Panc1 (cell line): ENCODE data around the gene HLA-DOA. TPM values are rescaled to one million over a fixed set of nuclear protein-coding genes. Genes with fewer than 3 reads are reported as not detected.

ENCODE experiments used
- ATAC-seq: fragments of 200-7000 bp; cut with Tn5 transposase; 2 replicates; pipeline ENCODE4 v1.9.1; 2020; ENCODE audit warnings: mild to moderate bottlenecking, moderate library complexity
- BruUV-seq: library from RNA; stranded (reverse); fragments of 400-500 nt; replicated peaks from 2 replicates; lab custom pipeline; 2021; lab: Mats Ljungman, UMichigan
- CTCF ChIA-PET: fragments of 300-600 bp; sonication (Branson Sonifier 250); formaldehyde crosslinking; loops from one replicate; lab custom pipeline; 2022; ENCODE audit warnings: antibody characterized with exemption; lab: Charles Lee
- POLR2A ChIA-PET: fragments of 300-600 bp; sonication (Branson Sonifier 250); formaldehyde crosslinking; loops from one replicate; lab custom pipeline; 2022; ENCODE audit warnings: antibody characterized with exemption; lab: Charles Lee
- DNase-seq: peaks from one replicate; pipeline ENCODE4 v3.0.0-alpha.2; 2010; ENCODE audit warnings: low read depth, low spot score
- H3K27ac ChIP-seq: 2 replicates; pipeline ENCODE4 v1.5.1; 2011; ENCODE audit warnings: mild to moderate bottlenecking, low read length, inconsistent platforms
- H3K27me3 ChIP-seq: fragments of 200-500 bp; sonication (Bioruptor generic); 2 replicates; pipeline ENCODE4 v1.6.0; 2014; ENCODE audit warnings: low read length, inconsistent platforms; ENCODE audit not compliant: control insufficient read depth, insufficient read depth
- H3K36me3 ChIP-seq: fragments of 200-500 bp; sonication (Bioruptor generic); 2 replicates; pipeline ENCODE4 v1.5.1; 2014; ENCODE audit warnings: inconsistent platforms, mild to moderate bottlenecking, low read length, moderate library complexity; ENCODE audit not compliant: control insufficient read depth, insufficient read depth
- H3K4me1 ChIP-seq: 2 replicates; pipeline ENCODE4 v1.5.1; 2011; ENCODE audit warnings: inconsistent platforms, mild to moderate bottlenecking, low read length, moderate library complexity; ENCODE audit not compliant: control insufficient read depth, insufficient read depth
- H3K4me3 ChIP-seq, 2 experiments: 2 replicates each; pipeline ENCODE4 v1.5.1; 2011 to 2012; ENCODE audit warnings: low read depth in 2 of 2, low read length in 2 of 2, mild to moderate bottlenecking in 2 of 2, inconsistent platforms in 1 of 2, moderate library complexity in 1 of 2
- H3K9me3 ChIP-seq: fragments of 200-500 bp; sonication (Bioruptor generic); 2 replicates; pipeline ENCODE4 v1.5.1; 2014; ENCODE audit warnings: low read depth, mild to moderate bottlenecking, inconsistent platforms, low read length, moderate library complexity; ENCODE audit not compliant: control insufficient read depth, insufficient read depth
- CTCF ChIP-seq: fragments of 450-650 bp; IDR thresholded peaks from 2 replicates; pipeline ENCODE4 v1.5.1; 2017; ENCODE audit warnings: mild to moderate bottlenecking
- POLR2AphosphoS5 ChIP-seq: IDR thresholded peaks from 2 replicates; pipeline ENCODE4 v1.6.1; 2012; ENCODE audit warnings: mild to moderate bottlenecking, low read depth, low read length, moderate library complexity
- REST ChIP-seq, 2 experiments: IDR thresholded peaks; 2 replicates each; pipeline ENCODE4 v1.6.1; 2011 to 2012; ENCODE audit warnings: low read depth in 2 of 2, control low read depth in 1 of 2, low read length in 1 of 2, mild to moderate bottlenecking in 1 of 2, moderate library complexity in 1 of 2; ENCODE audit not compliant: insufficient read depth in 1 of 2
- SIN3A ChIP-seq: IDR thresholded peaks from 2 replicates; pipeline ENCODE4 v1.6.1; 2012; ENCODE audit warnings: low read depth, mild to moderate bottlenecking, low read length, moderate library complexity, borderline replicate concordance; ENCODE audit not compliant: insufficient read depth
- TCF7L2 ChIP-seq: IDR thresholded peaks from 2 replicates; pipeline ENCODE4 v1.6.1; 2011; ENCODE audit warnings: mild to moderate bottlenecking, low read depth, low read length, inconsistent platforms
- in situ Hi-C: cut with HindIII; loops from 2 replicates; pipeline ENCODE4 v1.10.0; 2016; ENCODE audit warnings: low sequenced_read_pairs, low pct_unique_long_range_greater_than_20kb
- intact Hi-C: fragments of 100-400 bp; cut with micrococcal nuclease; formaldehyde crosslinking; loops from one replicate; pipeline ENCODE4 v1.10.0; 2022; ENCODE audit not compliant: unreplicated experiment
- total RNA-seq: library from RNA; stranded (reverse); gene quantifications from one replicate; pipeline ENCODE4 v1.2.1, GENCODE V29; 2021; ENCODE audit not compliant: unreplicated experiment

Gene HLA-DOA
- total RNA-seq, 1 experiment from 2014 or later: 0.08 TPM

DNA sequence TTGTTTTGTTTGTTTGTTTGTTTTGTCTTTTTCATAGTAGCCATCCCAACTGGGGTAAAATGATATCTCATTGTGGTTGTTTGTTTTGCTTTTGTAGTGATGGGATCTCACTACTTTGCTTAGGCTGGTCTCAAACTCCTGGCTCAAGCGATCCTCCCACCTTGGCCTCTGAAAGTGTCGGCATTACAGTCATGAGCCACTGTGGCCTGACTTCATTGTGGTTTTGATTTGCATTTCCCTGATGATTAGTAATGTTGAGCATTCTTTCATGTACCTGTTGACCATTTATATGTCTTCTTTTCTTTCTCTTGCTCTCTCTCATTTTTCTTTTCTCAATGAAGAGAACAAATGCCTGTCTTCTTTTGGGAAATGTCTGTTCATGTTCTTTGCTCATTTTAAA is 30.8 kb upstream of the HLA-DOA start:
- BruUV-seq: no TSS peak
- H3K4me1 ChIP-seq: no peaks in the 10 kb centered on the region
- no peak overlapping the region for H3K27ac ChIP-seq
- no peaks in the 10 kb centered on the region for H3K9me3 ChIP-seq
- ChIA-PET CTCF (no interaction called here), POLR2A (no interaction called here)
- 0 out of 2 replicates have a peak, but pooled peaks cover 6% of the 10 kb centered on the region for H3K27me3 ChIP-seq
- H3K4me3 ChIP-seq: no peak overlapping the region
- TF ChIP-seq SIN3A (no peak), POLR2AphosphoS5 (no peak), REST (IDR thresholded peaks at IDR 0.05; ENCODE audit: insufficient read depth in 1 of 2, low read depth in 2 of 2, low read length in 1 of 2) (no peak), CTCF (no peak), TCF7L2 (no peak)
- no peaks in the 10 kb centered on the region for H3K36me3 ChIP-seq
- no peak for DNase-seq
- no peak for ATAC-seq
- in situ Hi-C loops (no loop called here), intact Hi-C loops (no loop called here)

DNA sequence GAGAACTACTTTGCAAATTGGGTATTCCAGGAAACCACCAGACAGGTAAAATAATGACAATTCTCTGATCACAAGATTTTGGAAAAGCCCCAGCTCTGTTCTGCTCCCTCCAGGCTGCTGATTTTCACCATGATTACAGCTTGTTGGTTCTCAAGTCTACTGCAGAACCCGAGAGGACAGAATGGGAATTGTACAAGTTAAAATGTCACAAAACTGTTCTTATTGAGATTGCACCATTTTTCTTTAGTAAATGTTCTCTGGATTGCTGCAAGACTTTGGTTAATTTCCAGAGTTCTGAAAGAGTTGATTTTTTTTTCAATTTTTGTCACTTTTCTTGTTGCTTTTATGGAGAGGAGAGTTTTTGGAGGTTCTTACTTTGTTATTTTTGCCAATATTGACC is 27.1 kb upstream of the HLA-DOA start:
- H3K4me1 ChIP-seq: no peaks in the 10 kb centered on the region
- peaks cover 18% of the 10 kb centered on the region for H3K27me3 ChIP-seq
- ChIA-PET POLR2A (interaction anchor here (0.6 kb wide), 1 partner anchor 176 kb away, joined by 4 read pairs; no protein-coding TSS in a partner anchor), CTCF (no interaction called here)
- no peaks in the 10 kb centered on the region for H3K36me3 ChIP-seq
- in situ Hi-C loops: no loop called here
- no TSS peak for BruUV-seq
- intact Hi-C loops: no loop called here
- DNase-seq: no peak
- ATAC-seq: no peak
- no peaks in the 10 kb centered on the region for H3K9me3 ChIP-seq
- TF ChIP-seq POLR2AphosphoS5 (no peak), CTCF (no peak), SIN3A (no peak), REST (IDR thresholded peaks at IDR 0.05; ENCODE audit: insufficient read depth in 1 of 2, low read depth in 2 of 2, low read length in 1 of 2) (no peak), TCF7L2 (no peak)
- H3K27ac ChIP-seq: no peak overlapping the region
- no peak overlapping the region for H3K4me3 ChIP-seq
